GM18502 (cell line): ENCODE measurements around the gene MTR.
"Not testable (repeated sequence)": the region's sequence is repeated elsewhere in the genome, so short reads cannot be mapped to it uniquely, and the experiment has no call there.

Experiments
- ATAC-seq: cut with Tn5 transposase; IDR thresholded peaks from one replicate; pipeline ENCODE4 v1.9.1; 2021; ENCODE audit warnings: mild to moderate bottlenecking; ENCODE audit not compliant: unreplicated experiment, poor library complexity

The MTR gene

GRCh38 chr1:236890152-236891056 is 95.3 kb downstream of the MTR start:
- ATAC-seq: no peak

GRCh38 chr1:236893626-236894545 is 98.8 kb downstream of the MTR start:
- ATAC-seq: no peak

- ATAC-seq: no peak
These were observed 100.7 kb downstream of the MTR start for GRCh38 chr1:236895665-236896387.

- ATAC-seq: no peak
These were observed 101.6 kb downstream of the MTR start for GRCh38 chr1:236896716-236897115.

- ATAC-seq: no peak
These were observed 110.0 kb downstream of the MTR start for GRCh38 chr1:236904892-236905741.

GRCh38 chr1:236907205-236907604 is 112.1 kb downstream of the MTR start:
- no peak for ATAC-seq

- no peak for ATAC-seq
These were observed 113.6 kb downstream of the MTR start for GRCh38 chr1:236908669-236909068.

- not testable (repeated sequence) for ATAC-seq
These were observed 116.0 kb downstream of the MTR start for GRCh38 chr1:236911047-236911446.

- no peak for ATAC-seq
These were observed 118.4 kb downstream of the MTR start for GRCh38 chr1:236913371-236914037.

- ATAC-seq: no peak
These were observed 119.3 kb downstream of the MTR start for GRCh38 chr1:236914375-236914774.

- ATAC-seq: no peak
These were observed 121.2 kb downstream of the MTR start for GRCh38 chr1:236916131-236916800.

- ATAC-seq: no peak
These were observed 122.4 kb downstream of the MTR start for GRCh38 chr1:236917448-236917847.

GRCh38 chr1:236920286-236920894 is 125.3 kb downstream of the MTR start:
- no peak for ATAC-seq

- ATAC-seq: no peak
These were observed 126.5 kb downstream of the MTR start for GRCh38 chr1:236921610-236922009.

GRCh38 chr1:236922190-236922589 is 127.1 kb downstream of the MTR start:
- ATAC-seq: no peak

GRCh38 chr1:236925386-236925785 is 130.3 kb downstream of the MTR start:
- no peak for ATAC-seq

GRCh38 chr1:236930503-236930902 is 135.4 kb downstream of the MTR start:
- no peak for ATAC-seq

GRCh38 chr1:236938760-236939159 is 143.7 kb downstream of the MTR start:
- no peak for ATAC-seq
